GM12878 (cell line): ENCODE results near the gene INTU. TPM values are rescaled to one million over a fixed set of nuclear protein-coding genes. Genes with fewer than 3 reads are reported as not detected.

Experiments used
- ATAC-seq: fragments of 200-7000 bp; cut with Tn5 transposase; 3 replicates; pipeline ENCODE4 v1.9.1; 2020; ENCODE audit warnings: mild to moderate bottlenecking, moderate library complexity
- BruUV-seq: library from RNA; stranded (reverse); fragments of 400-500 nt; replicated peaks from 2 replicates; lab custom pipeline; 2021; lab: Mats Ljungman, UMichigan
- CTCF ChIA-PET: fragments of 300-600 bp; sonication (Branson Sonifier 250); formaldehyde crosslinking; extraction: SDS; loops from one replicate; lab custom pipeline; 2021; ENCODE audit warnings: inconsistent platforms; lab: Yijun Ruan, JAX
- POLR2A ChIA-PET: fragments of 350-600 bp; formaldehyde crosslinking; extraction: SDS; loops from one replicate; lab custom pipeline; 2021; ENCODE audit warnings: inconsistent platforms; lab: Charles Lee
- RAD21 ChIA-PET: fragments of 300-600 bp; sonication (Branson Sonifier 250); formaldehyde crosslinking; loops from one replicate; lab custom pipeline; 2023; ENCODE audit warnings: antibody characterized with exemption; ENCODE audit not compliant: unreplicated experiment; lab: Charles Lee
- SMC1A ChIA-PET: fragments of 300-600 bp; sonication (Branson Sonifier 250); formaldehyde crosslinking; loops from one replicate; lab custom pipeline; 2023; ENCODE audit not compliant: unreplicated experiment, uncharacterized antibody; lab: Charles Lee
- DNase-seq: peaks from one replicate; pipeline ENCODE4 v3.0.0-alpha.2; 2011; ENCODE audit warnings: low read depth, low spot score
- FAIRE-seq: peaks from 3 replicates; lab custom pipeline; 2011; peaks lifted over from hg19 to GRCh38; lab: Jason Lieb, UNC
- H2AFZ ChIP-seq: 2 replicates; pipeline ENCODE4 v1.6.0; 2011; ENCODE audit warnings: low read depth, low read length, control low read depth; ENCODE audit not compliant: control insufficient read depth
- H3K27ac ChIP-seq: 2 replicates; pipeline ENCODE4 v1.5.1; 2011; ENCODE audit warnings: control low read depth; ENCODE audit not compliant: control insufficient read depth, insufficient read depth
- H3K27me3 ChIP-seq, 2 experiments: replicated peaks in 1 of 2; 2 replicates each; pipeline versions ENCODE4 v1.6.0 to v1.6.1; 2011; ENCODE audit warnings: low read length in 1 of 2; ENCODE audit not compliant: control insufficient read depth in 2 of 2, insufficient read depth in 2 of 2
- H3K36me3 ChIP-seq, 2 experiments: 2 replicates each; pipeline ENCODE4 v1.5.1; 2011; ENCODE audit warnings: low read length in 1 of 2; ENCODE audit not compliant: control insufficient read depth in 2 of 2, insufficient read depth in 2 of 2
- H3K4me1 ChIP-seq: 2 replicates; pipeline ENCODE4 v1.6.1; 2011; ENCODE audit warnings: mild to moderate bottlenecking, low read length, moderate library complexity, mixed read lengths; ENCODE audit not compliant: control insufficient read depth, insufficient read depth
- H3K4me2 ChIP-seq: 2 replicates; pipeline ENCODE4 v1.6.0; 2011; ENCODE audit warnings: control low read depth; ENCODE audit not compliant: control insufficient read depth, insufficient read depth
- H3K4me3 ChIP-seq: fragments of 200-600 bp; sonication (generic); 2 replicates; pipeline ENCODE4 v1.5.1; 2016
- H3K79me2 ChIP-seq: 2 replicates; pipeline ENCODE4 v1.6.0; 2011; ENCODE audit warnings: low read length; ENCODE audit not compliant: control insufficient read depth, insufficient read depth
- H3K9ac ChIP-seq: 2 replicates; pipeline ENCODE4 v1.8.0; 2011; ENCODE audit warnings: low read length, control low read depth, mixed read lengths; ENCODE audit not compliant: control insufficient read depth, insufficient read depth
- H3K9me3 ChIP-seq: replicated peaks from 3 replicates; pipeline ENCODE4 v1.5.1; 2011; ENCODE audit warnings: mild to moderate bottlenecking, low read length; ENCODE audit not compliant: control insufficient read depth, insufficient read depth
- H4K20me1 ChIP-seq: 2 replicates; pipeline ENCODE4 v1.6.0; 2011; ENCODE audit not compliant: control insufficient read depth, insufficient read depth
- BCL11A ChIP-seq: IDR thresholded peaks from 2 replicates; pipeline ENCODE4 v1.6.1; 2011; ENCODE audit warnings: low read depth, low read length
- ESRRA ChIP-seq: IDR thresholded peaks from 2 replicates; pipeline ENCODE4 v1.6.1; 2012; ENCODE audit warnings: mild to moderate bottlenecking, low read length, improper control_type of control experiment
- EZH2 ChIP-seq: IDR thresholded peaks from 2 replicates; pipeline ENCODE4 v1.6.1; 2012; ENCODE audit warnings: low read depth, mild to moderate bottlenecking, control low read depth, inconsistent platforms, low read length, borderline replicate concordance; ENCODE audit not compliant: control insufficient read depth
- GATAD2B ChIP-seq: fragments of 450-650 bp; conservative IDR thresholded peaks from 2 replicates; pipeline ENCODE4 v1.6.1; 2017; ENCODE audit warnings: low read depth, mild to moderate bottlenecking, moderate library complexity
- HDAC6 ChIP-seq: fragments of 200-600 bp; sonication (generic); IDR thresholded peaks from one replicate; pipeline ENCODE4 v1.8.0; 2017; ENCODE audit warnings: antibody characterized with exemption; ENCODE audit not compliant: unreplicated experiment
- IRF3 ChIP-seq: fragments of 450-650 bp; IDR thresholded peaks from 2 replicates; pipeline ENCODE4 v1.6.1; 2014; ENCODE audit warnings: mild to moderate bottlenecking
- MEF2B ChIP-seq: fragments of 450-650 bp; IDR thresholded peaks from 2 replicates; pipeline ENCODE4 v1.6.1; 2018; ENCODE audit warnings: mild to moderate bottlenecking, moderate library complexity; ENCODE audit not compliant: partially characterized antibody, poor library complexity, severe bottlenecking
- MTA2 ChIP-seq: fragments of 450-650 bp; IDR thresholded peaks from 2 replicates; pipeline ENCODE4 v1.6.1; 2016; ENCODE audit warnings: low read depth, mild to moderate bottlenecking, moderate library complexity
- RBBP5 ChIP-seq: fragments of 200-600 bp; sonication (generic); conservative IDR thresholded peaks from 2 replicates; pipeline ENCODE4 v1.6.1; 2016
- SMC3 ChIP-seq: IDR thresholded peaks from 2 replicates; pipeline ENCODE4 v1.6.1; 2011; ENCODE audit warnings: low read length, improper control_type of control experiment, borderline replicate concordance
- SUZ12 ChIP-seq: fragments of 200-600 bp; sonication (generic); IDR thresholded peaks from one replicate; pipeline ENCODE4 v1.6.1; 2018; ENCODE audit warnings: antibody characterized with exemption, mild to moderate bottlenecking; ENCODE audit not compliant: unreplicated experiment
- TAF1 ChIP-seq: IDR thresholded peaks from 2 replicates; pipeline ENCODE4 v1.6.1; 2011; ENCODE audit warnings: mild to moderate bottlenecking, low read depth, low read length, borderline replicate concordance
- TBL1XR1 ChIP-seq: IDR thresholded peaks from 2 replicates; pipeline ENCODE4 v1.6.1; 2012; ENCODE audit warnings: low read depth, low read length, improper control_type of control experiment
- ZBTB4 ChIP-seq: fragments of 450-650 bp; formaldehyde crosslinking; IDR thresholded peaks from 2 replicates; pipeline ENCODE4 v1.4.0; 2022; ENCODE audit warnings: mild to moderate bottlenecking, moderate library complexity
- ZNF274 ChIP-seq: IDR thresholded peaks from one replicate; pipeline ENCODE4 v1.8.0; 2011; ENCODE audit not compliant: insufficient read length, insufficient read depth
- WGBS: methylation state at CpG from one replicate; pipeline ENCODE4 v1.1.6; 2016; ENCODE audit warnings: low lambda C conversion rate; ENCODE audit not compliant: insufficient replicate concordance, insufficient coverage; ENCODE audit errors: missing lambda C conversion rate; 5-methylcytosine and 5-hydroxymethylcytosine counted together
- in situ Hi-C: fragments of 300-500 bp; cut with MboI; formaldehyde crosslinking; loops from 9 replicates; pipeline ENCODE4 v1.14.3; 2018; ENCODE audit warnings: mixed read lengths
- intact Hi-C: fragments of 100-400 bp; cut with micrococcal nuclease; formaldehyde crosslinking; loops from one replicate; pipeline ENCODE4 v1.14.2; 2022; ENCODE audit not compliant: unreplicated experiment
- polyA plus RNA-seq, 11 experiments: library from polyadenylated mRNA; depleted of rRNA in 4 of 11; unstranded in 6 of 11; stranded (reverse) in 5 of 11; fragments of >200 nt; fragmentation: Nextera tagmentation in 4 of 11; fragmentation: Illumina TruSeq in 1 of 11; extraction: Ambion mirVana in 4 of 11; extraction: Trizol in 1 of 11; gene quantifications; 1 replicate in 1 of 11; 2 replicates in 10 of 11; pipeline versions ENCODE4 v1.2.1 to v1.2.3, GENCODE V29; 2011 to 2016; ENCODE audit warnings: inconsistent platforms in 2 of 11, missing spikeins in 2 of 11, low read depth in 1 of 11
- total RNA-seq, 4 experiments: library from RNA; depleted of rRNA in 3 of 4; stranded (reverse); fragments of >200 nt in 3 of 4; fragmentation: Illumina TruSeq in 1 of 4; extraction: Trizol in 1 of 4; gene quantifications; 2 replicates each; pipeline versions ENCODE4 v1.2.1 to v1.2.3, GENCODE V29; 2013 to 2021
- TF ChIP-seq, protein P1 (sequence below): fragments of 450-650 bp; formaldehyde crosslinking; IDR thresholded peaks from 2 replicates; pipeline ENCODE4 v1.5.0; 2022; ENCODE audit warnings: mild to moderate bottlenecking, missing genetic modification characterization
- TF ChIP-seq, protein P2 (sequence below): IDR thresholded peaks from 2 replicates; pipeline ENCODE4 v1.6.1; 2011; ENCODE audit warnings: low read depth, low read length, improper control_type of control experiment, borderline replicate concordance

Gene INTU
- total and polyA plus RNA-seq, 10 of the 15 experiments (the other 5 are each of a cell fraction or from before 2014, with no cell fraction given), result under 0.01 to 0.15 (median 0.01) TPM; not detected in 4

- FAIRE-seq (no peak), DNase-seq (no peak), ATAC-seq (no peak)
- no peak overlapping the region for H3K9ac ChIP-seq
- H2AFZ ChIP-seq, result no peak overlapping the region
- no peaks in the 10 kb centered on the region for H4K20me1 ChIP-seq
- no peaks in the 10 kb centered on the region; a peak in 1 of 4 replicates for H3K27me3 ChIP-seq
- H3K4me2 ChIP-seq, result no peak overlapping the region
- H3K79me2 ChIP-seq, result no peaks in the 10 kb centered on the region
- no peak overlapping the region for H3K4me3 ChIP-seq
- in situ Hi-C loops (no loop called here), intact Hi-C loops (no loop called here)
- ChIA-PET SMC1A (interaction anchor here (0.6 to 1.3 kb wide), 2 partner anchors 10 to 63 kb away, joined by 3 read pairs; no protein-coding TSS in a partner anchor), POLR2A (no interaction called here), CTCF (interaction anchor here (1.6 kb wide), 1 partner anchor 10 kb away, joined by 4 read pairs; no protein-coding TSS in a partner anchor), RAD21 (no interaction called here)
- peaks cover 3% of the 10 kb centered on the region for H3K9me3 ChIP-seq
- no TSS peak for BruUV-seq
- no peaks in the 10 kb centered on the region; a peak in 1 of 4 replicates for H3K36me3 ChIP-seq
- no peak overlapping the region for H3K27ac ChIP-seq
- WGBS, result 40% methylated on average over 4 of the region's 4 CpGs
- H3K4me1 ChIP-seq, result no peaks in the 10 kb centered on the region
- TF ChIP-seq ZBTB4 (CRISPR knock-in tag) (no peak), GATAD2B (no peak), ESRRA (no peak), ZNF274 (no peak), MEF2B (no peak), BCL11A (no peak), HDAC6 (no peak), MTA2 (no peak), IRF3 (no peak), SMC3 (no peak), TBL1XR1 (no peak), EZH2 (no peak), SUZ12 (no peak), TAF1 (no peak), RBBP5 (no peak)
- TF ChIP-seq, protein P1, sequence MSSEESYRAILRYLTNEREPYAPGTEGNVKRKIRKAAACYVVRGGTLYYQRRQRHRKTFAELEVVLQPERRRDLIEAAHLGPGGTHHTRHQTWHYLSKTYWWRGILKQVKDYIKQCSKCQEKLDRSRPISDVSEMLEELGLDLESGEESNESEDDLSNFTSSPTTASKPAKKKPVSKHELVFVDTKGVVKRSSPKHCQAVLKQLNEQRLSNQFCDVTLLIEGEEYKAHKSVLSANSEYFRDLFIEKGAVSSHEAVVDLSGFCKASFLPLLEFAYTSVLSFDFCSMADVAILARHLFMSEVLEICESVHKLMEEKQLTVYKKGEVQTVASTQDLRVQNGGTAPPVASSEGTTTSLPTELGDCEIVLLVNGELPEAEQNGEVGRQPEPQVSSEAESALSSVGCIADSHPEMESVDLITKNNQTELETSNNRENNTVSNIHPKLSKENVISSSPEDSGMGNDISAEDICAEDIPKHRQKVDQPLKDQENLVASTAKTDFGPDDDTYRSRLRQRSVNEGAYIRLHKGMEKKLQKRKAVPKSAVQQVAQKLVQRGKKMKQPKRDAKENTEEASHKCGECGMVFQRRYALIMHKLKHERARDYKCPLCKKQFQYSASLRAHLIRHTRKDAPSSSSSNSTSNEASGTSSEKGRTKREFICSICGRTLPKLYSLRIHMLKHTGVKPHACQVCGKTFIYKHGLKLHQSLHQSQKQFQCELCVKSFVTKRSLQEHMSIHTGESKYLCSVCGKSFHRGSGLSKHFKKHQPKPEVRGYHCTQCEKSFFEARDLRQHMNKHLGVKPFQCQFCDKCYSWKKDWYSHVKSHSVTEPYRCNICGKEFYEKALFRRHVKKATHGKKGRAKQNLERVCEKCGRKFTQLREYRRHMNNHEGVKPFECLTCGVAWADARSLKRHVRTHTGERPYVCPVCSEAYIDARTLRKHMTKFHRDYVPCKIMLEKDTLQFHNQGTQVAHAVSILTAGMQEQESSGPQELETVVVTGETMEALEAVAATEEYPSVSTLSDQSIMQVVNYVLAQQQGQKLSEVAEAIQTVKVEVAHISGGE (CRISPR knock-in tag), result no peak
- TF ChIP-seq, protein P2, sequence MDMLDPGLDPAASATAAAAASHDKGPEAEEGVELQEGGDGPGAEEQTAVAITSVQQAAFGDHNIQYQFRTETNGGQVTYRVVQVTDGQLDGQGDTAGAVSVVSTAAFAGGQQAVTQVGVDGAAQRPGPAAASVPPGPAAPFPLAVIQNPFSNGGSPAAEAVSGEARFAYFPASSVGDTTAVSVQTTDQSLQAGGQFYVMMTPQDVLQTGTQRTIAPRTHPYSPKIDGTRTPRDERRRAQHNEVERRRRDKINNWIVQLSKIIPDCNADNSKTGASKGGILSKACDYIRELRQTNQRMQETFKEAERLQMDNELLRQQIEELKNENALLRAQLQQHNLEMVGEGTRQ, result no peak
Observed at GRCh38 chr4:127737295-127737694, 104.5 kb downstream of the INTU start.
